Kidney epithelial cell (primary cell): ENCODE data around the gene GLCCI1. TPM values are rescaled to one million over a fixed set of nuclear protein-coding genes. Genes with fewer than 3 reads are reported as not detected.
"Not testable (repeated sequence)": the region's sequence is repeated elsewhere in the genome, so short reads cannot be mapped to it uniquely, and the experiment has no call there.

Source experiments
- DNase-seq: peaks from one replicate; pipeline ENCODE4 v3.0.0-alpha.2; 2010; ENCODE audit warnings: low read depth
- H3K27me3 ChIP-seq: 2 replicates; pipeline ENCODE4 v1.6.0; 2011; ENCODE audit warnings: low read length; ENCODE audit not compliant: control insufficient read depth, insufficient read depth
- H3K36me3 ChIP-seq: 2 replicates; pipeline ENCODE4 v1.5.1; 2011; ENCODE audit warnings: low read length; ENCODE audit not compliant: control insufficient read depth, insufficient read depth
- H3K4me3 ChIP-seq: 2 replicates; pipeline ENCODE4 v1.5.1; 2011; ENCODE audit warnings: low read depth, mild to moderate bottlenecking, control low read depth, low read length
- CTCF ChIP-seq: IDR thresholded peaks from 2 replicates; pipeline ENCODE4 v1.5.1; 2011; ENCODE audit warnings: mild to moderate bottlenecking, moderate library complexity, low read length, control low read depth, inconsistent platforms; ENCODE audit not compliant: insufficient read depth, poor library complexity, severe bottlenecking
- total RNA-seq: library from RNA; depleted of rRNA; stranded (reverse); fragments of >200 nt; gene quantifications from 2 replicates; pipeline ENCODE4 v1.2.3, GENCODE V29; 2015

GLCCI1 gene
- total RNA-seq, 1 donor from 2014 or later = 1.6 TPM

- no peak for TF ChIP-seq CTCF
- no peak for DNase-seq
- Histone ChIP-seq H3K27me3 (no peaks in the 10 kb centered on the region), H3K4me3 (no peak overlapping the region), H3K36me3 (no peaks in the 10 kb centered on the region)
Measured at GRCh38 chr7:8060241-8060640, 91.6 kb downstream of the GLCCI1 start.

- not testable (repeated sequence) for H3K4me3 ChIP-seq, H3K36me3 ChIP-seq, H3K27me3 ChIP-seq, DNase-seq
Measured at GRCh38 chr7:8063300-8063699, 94.7 kb downstream of the GLCCI1 start.

- no peak for TF ChIP-seq CTCF
- no peaks in the 10 kb centered on the region for H3K36me3 ChIP-seq
- H3K4me3 ChIP-seq = no peak overlapping the region
- H3K27me3 ChIP-seq = no peaks in the 10 kb centered on the region
- no peak for DNase-seq
Measured at GRCh38 chr7:8063706-8064297, 95.2 kb downstream of the GLCCI1 start.

- Histone ChIP-seq H3K27me3 (no peaks in the 10 kb centered on the region), H3K4me3 (no peak overlapping the region), H3K36me3 (no peaks in the 10 kb centered on the region)
- DNase-seq = no peak
- TF ChIP-seq CTCF = no peak
Measured at GRCh38 chr7:8064828-8065227, 96.2 kb downstream of the GLCCI1 start.

- Histone ChIP-seq H3K36me3 (no peaks in the 10 kb centered on the region), H3K4me3 (no peak overlapping the region), H3K27me3 (no peaks in the 10 kb centered on the region)
- no peak for DNase-seq
- no peak for TF ChIP-seq CTCF
Measured at GRCh38 chr7:8065356-8065813, 96.8 kb downstream of the GLCCI1 start.

GRCh38 chr7:8068892-8069686 is 100.5 kb downstream of the GLCCI1 start:
- no peak for DNase-seq
- Histone ChIP-seq H3K4me3 (no peak overlapping the region), H3K36me3 (no peaks in the 10 kb centered on the region), H3K27me3 (no peaks in the 10 kb centered on the region)
- no peak for TF ChIP-seq CTCF
